ENCODE data around the gene CDK4.
"Not testable (repeated sequence)": the region's sequence is repeated elsewhere in the genome, so short reads cannot be mapped to it uniquely, and the experiment has no call there.

CDK4 gene

DNA sequence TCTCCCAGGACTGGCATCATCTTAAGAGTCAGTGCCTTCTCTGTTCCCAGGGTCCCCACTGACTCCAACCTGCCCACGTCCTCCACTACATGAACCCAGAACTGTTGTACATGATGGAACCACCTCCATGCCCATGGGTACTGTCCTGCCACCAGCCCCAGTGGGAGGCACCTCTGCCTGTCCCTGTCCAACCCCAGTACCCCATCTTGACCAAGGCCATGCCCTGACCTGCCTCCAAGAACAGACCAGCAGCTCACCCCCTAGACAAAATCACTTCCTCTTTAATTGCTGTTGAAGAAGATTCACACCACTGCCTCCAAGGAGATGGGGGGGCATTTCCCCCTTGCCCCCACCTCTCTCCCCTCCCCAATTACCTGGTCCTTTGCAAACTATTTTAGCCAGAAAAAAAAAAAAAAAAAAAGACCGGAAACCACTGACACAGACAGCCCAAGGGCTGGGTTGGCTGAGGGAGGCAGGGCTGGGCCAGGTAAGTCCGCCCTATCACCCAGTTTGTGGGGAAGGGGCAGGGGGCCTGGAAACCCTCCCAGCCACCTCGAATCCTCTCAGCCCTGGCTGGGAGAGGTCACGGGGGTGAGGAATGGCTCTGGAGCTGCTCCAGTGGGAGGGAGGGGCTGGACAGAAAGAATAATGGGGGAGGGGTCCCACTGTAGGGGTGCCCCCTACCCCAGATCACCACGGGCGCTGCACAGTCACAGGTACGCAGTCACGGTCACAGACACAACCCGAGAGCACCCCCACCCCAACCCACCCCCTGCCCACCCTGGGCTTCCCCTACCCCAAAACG lies 27.0 kb downstream of the CDK4 start:
- DNase-seq (ENCODE audit: low spot score): no peak

DNA sequence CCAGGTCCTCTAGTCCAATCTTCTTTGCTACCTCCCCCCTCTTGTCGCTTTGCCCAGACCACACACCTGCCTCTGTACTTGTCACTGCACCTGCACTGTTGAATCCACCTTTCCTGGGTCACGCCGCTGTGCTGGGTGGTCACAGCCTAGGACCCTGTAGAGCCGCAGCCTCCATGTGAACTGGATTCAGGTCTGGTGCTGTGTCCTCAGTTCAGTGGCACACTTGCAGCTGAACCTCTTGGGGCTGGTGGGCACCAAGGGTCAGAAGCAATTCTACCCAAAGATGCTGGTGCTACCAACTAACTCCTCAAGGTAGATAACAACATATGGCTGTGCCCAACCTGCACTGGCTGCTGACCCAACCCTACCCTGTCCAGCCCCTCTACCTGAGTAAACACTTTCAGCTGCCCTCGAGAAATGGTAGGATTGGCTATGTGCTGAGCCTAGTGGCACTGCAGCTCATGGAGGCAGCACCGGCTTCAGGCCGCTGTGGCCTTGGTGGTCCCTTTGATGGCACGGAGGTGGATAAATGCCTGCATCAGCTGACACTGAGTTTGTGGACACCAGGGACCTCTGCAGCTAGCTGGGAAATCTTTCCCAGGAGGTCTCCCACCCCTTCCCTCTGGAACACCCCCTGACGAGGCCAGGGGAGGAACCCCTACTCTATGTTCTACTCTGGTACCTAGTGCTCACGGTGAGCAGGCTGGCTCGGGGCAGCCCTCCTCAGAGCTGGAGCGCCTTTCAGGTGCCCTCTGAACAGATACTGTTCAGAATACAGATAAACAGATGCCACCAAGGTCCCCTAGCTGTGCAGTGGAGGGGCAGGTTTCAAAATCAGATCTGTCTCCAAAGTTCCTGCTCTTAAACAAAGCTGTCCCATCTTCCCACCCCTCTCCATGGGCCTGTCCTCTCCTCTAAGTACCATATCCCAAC lies 27.8 kb downstream of the CDK4 start:
- DNase-seq (ENCODE audit: low spot score): no peak

DNA sequence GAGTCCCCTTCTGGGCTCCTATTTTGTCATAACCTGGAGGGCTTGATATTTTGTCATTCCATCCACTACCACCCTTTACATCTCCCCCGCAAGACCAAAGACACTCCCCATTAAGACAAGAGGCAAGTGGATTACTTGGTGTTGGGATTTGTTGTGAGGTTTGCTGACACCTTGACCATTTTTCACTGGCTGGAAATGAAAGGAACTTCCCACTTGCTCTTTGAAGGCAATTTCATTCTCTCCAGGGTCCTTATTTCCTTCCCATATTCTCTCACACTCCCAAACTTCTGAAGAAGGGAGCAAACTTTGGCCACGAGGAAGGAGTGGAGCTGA lies 28.5 kb downstream of the CDK4 start:
- no peak for DNase-seq (ENCODE audit: low spot score)

DNA sequence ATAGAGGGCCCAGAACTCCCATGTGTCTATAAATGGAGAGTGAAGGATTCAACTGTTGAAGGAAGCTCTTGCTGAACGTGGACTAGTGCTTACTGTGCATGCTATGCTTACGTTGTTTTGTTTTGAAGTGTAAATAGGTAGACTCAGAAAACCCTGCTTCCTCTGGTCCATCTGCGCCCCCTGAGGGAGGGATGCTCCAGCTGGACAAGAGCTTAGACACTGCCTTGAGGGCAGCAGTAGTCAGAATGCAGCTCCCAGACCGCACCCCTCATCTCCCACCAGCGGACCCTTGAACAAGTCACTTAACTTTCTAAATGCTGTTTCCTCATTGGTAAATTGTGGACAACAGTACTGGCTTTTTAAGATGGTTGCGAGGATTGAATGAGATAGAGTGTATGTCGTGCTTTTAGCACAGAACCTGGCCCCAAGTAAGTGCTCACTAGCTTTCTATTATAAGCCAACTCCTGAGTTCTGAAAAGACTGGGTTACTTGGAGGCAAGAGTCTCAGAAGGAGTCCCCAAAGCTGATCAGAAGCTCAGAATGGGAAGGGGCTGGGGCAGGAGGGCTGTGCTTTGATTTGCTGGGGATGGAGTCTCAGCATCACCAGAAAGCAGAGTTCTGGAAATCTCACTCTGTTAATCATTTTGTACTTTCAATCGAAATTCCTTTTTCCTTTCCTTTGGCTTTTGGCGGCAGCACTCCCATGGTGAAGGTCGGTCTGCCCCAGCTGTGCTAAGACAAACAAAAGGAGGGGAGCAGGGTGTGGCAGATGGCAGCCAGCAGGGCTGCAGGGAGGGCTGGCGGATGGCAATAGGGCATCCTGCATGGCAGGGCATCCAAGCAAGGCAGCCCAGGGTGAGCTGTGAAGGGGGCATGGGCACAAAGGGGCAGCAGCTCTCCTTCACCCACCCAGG lies 29.1 kb downstream of the CDK4 start:
- DNase-seq (ENCODE audit: low spot score): no peak

DNA sequence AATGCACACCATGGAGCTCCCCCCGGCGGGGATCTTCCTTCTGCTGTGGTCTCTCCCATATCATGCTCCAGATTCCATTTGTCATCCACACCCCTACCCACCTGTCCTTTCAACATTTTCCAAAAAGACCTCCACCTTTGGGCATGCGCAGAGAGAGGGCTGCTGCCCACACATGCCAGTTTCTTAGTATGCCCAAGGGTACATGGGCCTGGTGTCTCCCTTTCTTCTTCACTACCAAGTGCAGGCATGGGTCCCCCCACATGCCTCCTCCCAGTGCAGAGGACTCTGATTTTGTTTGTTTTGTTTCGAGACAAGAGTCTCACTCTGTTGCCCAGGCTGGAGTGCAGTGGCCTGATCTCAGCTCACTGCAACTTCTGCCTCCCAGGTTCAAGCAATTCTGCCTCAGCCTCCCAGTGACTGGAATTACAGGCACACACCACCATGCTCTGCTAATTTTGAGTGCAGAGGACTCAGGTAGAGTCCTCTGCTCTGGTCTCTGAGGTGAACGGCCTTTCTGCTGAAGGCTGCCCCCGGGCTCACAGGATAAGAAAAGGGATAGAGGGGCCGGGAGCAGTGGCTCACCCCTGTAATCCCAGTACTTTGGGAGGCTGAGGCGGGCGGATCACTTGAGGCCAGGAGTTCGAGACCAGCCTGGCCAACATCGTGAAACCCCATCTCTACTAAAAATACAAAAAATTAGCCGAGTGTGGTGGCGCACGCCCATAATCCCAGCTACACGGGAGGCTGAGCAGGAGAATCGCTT lies 30.1 kb downstream of the CDK4 start:
- DNase-seq (ENCODE audit: low spot score): not testable (repeated sequence)

DNA sequence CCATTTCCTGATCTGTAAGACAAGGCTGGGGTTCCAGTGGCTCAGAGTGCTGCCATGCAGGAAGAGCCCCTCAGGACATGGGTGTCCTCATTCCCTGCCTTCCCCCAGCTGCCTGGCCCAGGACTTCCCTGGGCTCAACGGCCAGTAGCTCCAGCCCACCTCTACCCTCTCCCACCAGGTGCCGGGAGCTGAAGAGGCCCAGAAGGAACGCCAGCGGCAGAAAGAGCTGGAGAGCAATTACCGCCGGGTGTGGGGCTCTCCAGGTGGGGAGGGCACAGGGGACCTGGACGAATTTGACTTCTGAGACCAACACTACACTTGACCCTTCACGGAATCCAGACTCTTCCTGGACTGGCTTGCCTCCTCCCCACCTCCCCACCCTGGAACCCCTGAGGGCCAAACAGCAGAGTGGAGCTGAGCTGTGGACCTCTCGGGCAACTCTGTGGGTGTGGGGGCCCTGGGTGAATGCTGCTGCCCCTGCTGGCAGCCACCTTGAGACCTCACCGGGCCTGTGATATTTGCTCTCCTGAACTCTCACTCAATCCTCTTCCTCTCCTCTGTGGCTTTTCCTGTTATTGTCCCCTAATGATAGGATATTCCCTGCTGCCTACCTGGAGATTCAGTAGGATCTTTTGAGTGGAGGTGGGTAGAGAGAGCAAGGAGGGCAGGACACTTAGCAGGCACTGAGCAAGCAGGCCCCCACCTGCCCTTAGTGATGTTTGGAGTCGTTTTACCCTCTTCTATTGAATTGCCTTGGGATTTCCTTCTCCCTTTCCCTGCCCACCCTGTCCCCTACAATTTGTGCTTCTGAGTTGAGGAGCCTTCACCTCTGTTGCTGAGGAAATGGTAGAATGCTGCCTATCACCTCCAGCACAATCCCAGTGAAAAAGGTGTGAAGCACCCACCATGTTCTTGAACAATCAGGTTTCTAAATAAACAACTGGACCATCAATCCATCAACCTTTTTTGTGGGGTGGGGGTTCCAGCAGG lies 31.2 kb downstream of the CDK4 start:
- DNase-seq (ENCODE audit: low spot score): no peak

DNA sequence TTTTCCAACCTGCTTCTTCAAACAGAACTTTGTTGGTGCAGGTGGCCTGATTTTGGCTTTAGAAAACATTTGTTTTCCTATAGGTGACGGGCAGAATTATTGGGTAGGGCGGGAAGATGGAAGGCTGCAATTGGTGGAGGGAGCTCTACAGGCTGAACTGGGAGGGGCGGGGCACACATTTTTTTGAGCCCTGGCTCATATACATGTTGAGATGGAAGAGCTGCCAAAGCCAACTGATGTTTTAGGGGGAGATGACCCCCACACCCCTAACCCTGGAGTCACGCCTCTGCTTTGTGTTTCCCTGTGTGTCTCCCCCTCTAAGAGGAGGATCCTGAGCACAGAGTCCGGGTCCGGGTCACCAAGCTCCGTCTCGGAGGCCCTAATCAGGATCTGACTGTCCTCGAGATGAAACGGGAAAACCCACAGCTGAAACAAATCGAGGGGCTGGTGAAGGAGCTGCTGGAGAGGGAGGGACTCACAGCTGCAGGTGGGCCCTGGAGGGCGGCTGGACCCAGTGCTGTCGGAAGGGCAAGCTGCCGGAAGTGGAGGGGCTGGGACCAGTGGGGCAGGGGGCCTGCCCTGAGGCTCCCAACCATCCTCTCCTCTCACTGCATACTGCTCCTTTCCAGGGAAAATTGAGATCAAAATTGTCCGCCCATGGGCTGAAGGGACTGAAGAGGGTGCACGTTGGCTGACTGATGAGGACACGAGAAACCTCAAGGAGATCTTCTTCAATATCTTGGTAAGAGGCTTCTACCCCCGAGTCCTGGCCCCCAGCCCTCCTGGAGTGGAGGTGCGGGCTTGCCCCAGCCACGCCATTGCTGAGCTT lies 32.1 kb downstream of the CDK4 start:
- DNase-seq (ENCODE audit: low spot score): no peak

DNA sequence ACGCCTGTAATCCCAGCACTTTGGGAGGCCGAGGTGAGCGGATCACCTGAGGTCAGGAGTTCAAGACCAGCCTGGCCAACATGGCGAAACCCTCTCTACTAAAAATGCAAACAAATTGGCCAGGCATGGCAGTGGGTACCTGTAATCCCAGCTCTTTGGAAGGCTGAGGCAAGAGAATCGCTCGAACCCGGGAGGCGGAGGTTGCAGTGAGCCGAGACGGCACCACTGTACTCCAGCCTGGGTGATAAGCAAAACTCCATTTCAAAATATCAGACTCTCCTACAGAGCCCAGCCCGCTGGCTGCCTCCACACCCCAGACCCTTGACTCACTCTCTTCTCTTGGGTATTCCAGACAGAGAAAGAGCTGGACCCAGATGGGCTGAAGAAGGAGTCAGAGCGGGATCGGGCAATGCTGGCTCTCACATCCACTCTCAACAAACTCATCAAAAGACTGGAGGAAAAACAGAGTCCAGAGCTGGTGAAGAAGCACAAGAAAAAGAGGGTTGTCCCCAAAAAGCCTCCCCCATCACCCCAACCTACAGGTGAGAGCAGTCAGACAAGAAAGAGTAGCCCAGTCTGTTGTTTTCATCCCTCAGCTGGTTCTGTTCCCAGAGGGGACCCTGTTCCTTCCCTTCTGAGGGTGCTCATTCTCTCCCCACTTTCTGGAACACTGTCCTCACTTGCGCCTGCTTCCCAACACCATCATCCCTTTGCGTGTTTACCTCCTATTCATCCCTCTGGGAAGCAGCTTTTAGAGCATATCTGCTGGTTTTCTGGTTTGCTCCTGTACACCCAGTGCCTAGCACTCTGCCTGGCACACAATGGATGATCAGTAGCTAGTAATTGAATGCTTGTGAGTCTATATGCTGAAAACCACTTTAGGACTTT lies 33.2 kb downstream of the CDK4 start:
- no peak for DNase-seq (ENCODE audit: low spot score)

DNA sequence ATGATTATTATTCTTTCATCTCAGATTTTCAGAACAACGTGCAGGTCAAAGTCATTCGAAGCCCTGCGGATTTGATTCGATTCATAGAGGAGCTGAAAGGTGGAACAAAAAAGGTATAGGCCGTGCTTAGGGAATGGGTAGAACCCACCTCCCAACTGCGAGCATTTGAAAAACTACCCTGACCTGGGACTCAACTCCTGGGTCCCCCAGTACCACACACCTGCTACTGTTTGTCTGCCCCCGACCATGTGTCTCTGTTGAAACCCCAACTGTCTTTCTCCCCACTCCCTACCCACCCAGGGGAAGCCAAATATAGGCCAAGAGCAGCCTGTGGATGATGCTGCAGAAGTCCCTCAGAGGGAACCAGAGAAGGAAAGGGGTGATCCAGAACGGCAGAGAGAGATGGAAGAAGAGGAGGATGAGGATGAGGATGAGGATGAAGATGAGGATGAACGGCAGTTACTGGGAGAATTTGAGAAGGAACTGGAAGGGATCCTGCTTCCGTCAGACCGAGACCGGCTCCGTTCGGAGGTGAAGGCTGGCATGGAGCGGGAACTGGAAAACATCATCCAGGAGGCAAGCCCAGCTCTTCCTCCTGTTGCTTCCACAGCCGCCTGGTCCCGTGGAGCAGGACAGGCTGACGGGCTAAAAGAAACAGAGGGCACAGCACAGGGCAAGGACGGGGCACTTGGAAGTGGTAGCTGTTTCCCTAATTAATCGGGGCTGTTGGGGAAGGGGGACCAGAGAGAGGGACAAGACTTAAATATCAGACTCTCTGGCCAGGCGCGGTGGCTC lies 34.1 kb downstream of the CDK4 start:
- no peak for DNase-seq (ENCODE audit: low spot score)

DNA sequence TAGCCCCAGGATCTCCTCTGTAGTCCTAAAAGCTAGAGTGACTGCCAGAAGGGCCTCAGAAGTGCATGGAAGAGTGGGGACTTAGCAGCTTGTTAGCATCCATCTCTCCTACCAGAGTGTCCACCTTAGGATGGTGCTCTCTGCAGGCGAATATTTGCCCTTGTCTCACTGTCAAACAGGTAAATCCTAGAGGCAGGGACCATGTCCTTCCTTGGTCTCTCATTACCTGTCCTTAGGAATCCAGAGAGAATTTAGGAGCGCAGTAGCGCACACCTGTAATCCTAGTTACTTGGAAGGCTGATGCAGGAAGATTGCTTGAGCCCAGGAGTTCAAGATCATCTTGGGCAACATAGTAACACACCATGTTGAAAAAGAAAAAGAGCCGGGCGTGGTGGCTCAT lies 35.0 kb downstream of the CDK4 start:
- DNase-seq (ENCODE audit: low spot score): no peak

DNA sequence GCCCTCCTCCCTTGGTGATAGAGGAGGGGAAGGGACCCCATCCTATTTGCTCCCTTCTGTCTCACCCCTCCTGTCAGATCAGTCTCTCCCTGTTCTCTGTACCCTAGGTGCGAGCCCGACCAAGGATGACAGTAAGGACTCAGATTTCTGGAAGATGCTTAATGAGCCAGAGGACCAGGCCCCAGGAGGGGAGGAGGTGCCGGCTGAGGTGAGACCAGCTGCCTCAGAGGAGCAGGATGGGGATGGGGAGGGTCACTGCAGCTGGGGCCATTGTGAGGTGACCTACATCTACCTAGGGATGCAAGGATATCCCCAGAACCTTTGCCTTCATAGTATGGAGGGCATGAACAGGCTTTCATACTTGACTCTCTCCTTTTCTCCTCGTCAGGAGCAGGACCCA lies 35.8 kb downstream of the CDK4 start:
- DNase-seq (ENCODE audit: low spot score): no peak

DNA sequence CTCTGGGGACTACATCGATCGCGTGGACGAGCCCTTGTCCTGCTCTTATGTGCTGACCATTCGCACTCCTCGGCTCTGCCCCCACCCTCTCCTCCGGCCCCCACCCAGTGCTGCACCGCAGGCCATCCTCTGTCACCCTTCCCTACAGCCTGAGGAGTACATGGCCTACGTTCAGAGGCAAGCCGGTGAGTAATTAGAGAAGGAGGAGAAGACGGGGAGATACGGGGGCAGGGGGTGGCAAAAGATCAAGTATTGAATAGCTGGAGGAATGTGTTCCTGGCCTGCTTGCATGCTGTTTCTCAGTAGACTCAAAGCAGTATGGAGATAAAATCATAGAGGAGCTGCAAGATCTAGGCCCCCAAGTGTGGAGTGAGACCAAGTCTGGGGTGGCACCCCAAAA lies 36.3 kb downstream of the CDK4 start:
- DNase-seq (ENCODE audit: low spot score): no peak

DNA sequence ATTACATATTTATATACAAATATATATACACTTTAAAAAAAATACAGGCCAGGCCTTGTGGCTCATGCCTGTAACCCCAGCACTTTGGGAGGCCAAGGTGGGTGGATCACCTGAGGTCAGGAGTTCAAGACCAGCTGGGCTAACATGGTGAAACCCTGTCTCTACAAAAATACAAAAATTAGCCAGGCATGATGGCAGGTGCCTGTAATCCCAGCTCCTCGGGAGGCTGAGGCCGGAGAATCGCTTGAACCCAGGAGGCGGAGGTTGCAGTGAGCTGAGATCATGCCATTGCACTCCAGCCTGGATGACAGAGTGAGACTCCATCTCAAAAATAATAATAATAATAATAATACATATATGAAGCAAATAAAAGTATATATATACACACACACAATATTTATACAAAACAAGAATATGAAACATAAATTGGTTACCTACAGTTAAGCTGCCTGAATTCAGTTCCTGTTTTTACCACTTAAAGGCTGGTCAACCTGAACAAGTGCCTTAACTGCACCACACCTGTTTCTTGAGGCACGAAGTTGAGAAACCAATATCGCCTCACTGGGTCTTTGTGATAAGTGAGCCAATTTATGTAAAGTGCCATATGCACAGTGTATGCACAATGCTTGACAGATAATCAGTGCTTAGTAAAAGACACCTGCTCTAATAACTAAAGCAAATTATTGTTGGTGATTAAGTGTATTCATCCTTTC lies 36.9 kb downstream of the CDK4 start:
- DNase-seq (ENCODE audit: low spot score): not testable (repeated sequence)

DNA sequence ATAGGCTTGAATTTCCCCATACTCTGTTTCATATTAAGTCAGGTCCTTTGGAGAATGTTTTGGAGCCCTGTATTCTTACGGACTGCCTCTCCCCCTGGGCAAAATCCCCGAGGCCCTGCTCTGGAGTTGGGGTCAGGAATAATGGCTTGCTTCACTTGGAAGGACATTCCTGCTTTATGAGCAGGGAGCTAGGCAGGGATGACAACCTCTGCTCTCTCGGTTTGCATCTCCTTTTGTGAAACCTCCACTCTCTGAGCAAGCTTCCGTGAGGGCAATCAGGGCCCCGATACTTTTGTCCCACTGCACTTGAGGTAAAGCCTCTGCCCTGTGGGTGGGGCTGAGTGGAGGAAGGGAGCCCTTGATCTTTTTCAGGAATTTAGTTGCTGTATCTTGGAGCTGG lies 38.9 kb downstream of the CDK4 start:
- DNase-seq (ENCODE audit: low spot score): no peak

DNA sequence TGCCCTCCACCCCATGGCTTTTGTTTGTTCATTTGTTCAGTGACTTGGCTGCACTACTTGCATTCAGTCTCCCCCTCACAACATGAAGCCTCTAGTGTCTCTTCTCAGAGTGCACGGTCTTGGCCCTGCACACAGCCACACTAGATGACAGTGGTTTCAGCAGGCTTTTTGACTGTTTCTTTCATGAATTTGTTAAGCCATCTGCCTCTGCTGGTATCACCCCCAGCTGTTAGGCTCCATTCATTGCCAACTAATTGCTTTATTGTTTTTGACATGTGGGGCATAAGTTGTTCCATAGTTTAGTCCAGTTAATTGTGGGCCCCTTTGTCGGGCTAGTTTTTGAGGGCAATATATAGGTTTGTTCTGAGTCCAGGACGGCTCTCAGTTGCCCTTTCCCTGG lies 39.4 kb downstream of the CDK4 start:
- DNase-seq (ENCODE audit: low spot score): no peak

DNA sequence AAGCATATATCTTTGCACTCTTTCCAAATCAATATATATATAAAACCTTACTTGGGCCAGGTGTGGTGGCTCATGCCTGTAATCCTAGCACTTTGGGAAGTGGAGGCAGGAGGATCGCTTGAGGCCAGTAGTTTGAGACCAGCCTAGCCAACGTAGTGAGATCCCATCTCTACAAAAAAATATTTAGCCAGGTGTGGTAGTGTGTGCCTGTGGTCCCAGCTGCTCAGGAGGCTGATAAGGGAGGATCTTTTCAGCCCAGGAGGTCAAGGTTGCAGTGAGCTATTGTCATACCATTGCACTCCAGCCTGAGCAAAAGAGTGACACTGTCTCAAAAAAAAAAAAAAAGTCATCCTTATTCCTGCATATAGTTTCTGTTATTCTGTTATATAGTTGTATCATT lies 43.8 kb downstream of the CDK4 start:
- no peak for DNase-seq (ENCODE audit: low spot score)

DNA sequence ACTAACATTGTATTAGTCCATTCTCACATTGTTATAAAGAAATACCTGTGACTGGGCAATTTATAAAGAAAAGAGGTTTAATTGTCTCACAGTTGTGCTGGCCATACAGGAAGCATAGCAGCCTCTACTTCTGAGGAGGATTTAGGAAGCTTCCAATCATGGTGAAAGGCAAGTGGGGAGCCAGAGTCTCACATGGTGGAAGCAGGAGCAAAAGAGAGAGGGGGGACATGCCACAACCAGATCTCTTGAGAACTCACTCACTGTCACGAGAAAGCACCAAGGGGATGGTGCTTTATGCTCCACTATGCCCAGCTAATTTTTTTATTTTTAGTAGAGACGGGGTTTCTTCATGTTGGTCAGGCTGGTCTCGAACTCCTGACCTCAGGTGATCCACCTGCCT lies 44.9 kb downstream of the CDK4 start:
- no peak for DNase-seq (ENCODE audit: low spot score)

Data from activated CD4-positive, alpha-beta T cell treated with anti-CD3 and anti-CD28 coated beads, Interleukin-2, Interleukin-4, amounts not matched to agents 100 ng/mL and 50 ng/mL, durations not matched to agents 16 hours and 8 hours (primary cell).